ELR (cell line): Measurements from ENCODE around the gene TMEM273.
A peak's percentile ranks its signal among the peaks of the same experiment; 100 is the strongest.

Source experiments
- DNase-seq: peaks from one replicate; pipeline ENCODE4 v3.0.0-alpha.2; 2015; ENCODE audit warnings: low read depth

The TMEM273 gene

DNA sequence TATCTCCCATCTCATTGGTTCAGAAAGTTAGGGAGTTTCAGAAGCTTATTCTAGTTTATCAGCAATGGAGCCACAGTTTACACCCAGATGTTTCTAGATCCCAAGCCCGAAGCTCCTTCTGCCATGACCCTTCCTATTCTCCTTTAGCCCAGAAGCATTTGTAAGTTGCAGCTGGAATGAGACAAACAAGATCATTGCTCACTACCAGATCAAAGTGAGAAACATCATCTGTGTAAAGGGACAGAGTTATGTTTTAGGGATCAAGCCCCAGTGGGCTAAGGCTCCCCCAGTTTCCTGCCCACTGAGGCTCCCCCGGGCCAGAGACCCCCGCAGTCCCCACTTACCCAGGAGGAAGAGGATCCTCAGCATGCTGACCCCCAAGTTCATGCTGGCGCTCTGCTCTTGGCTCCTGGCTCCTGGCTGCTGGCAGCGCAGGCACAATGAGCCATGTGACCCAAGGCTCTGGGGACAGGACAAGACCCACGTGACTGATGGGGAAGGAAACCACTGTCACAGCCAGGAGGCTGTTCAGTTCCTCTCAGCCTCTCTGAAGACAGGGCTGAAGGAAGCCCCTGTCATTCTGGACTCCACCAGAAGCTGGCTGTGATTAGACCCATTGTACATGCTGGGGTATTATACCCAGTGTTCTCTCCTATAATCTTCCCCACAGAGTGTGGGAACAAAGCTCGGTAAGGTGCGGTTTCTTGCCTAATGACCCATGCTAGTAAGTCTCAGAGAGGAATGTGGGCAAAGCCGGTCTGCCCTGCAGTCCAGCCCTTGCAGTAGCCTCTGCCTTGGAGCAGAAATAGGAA, at the start of gene TMEM273:
Gene TMEM273 (minus strand): TSS at position 442 of the 812 bp plus-strand sequence. CDS start 55 bp downstream, at position 387.
- DNase-seq = no peak

DNA sequence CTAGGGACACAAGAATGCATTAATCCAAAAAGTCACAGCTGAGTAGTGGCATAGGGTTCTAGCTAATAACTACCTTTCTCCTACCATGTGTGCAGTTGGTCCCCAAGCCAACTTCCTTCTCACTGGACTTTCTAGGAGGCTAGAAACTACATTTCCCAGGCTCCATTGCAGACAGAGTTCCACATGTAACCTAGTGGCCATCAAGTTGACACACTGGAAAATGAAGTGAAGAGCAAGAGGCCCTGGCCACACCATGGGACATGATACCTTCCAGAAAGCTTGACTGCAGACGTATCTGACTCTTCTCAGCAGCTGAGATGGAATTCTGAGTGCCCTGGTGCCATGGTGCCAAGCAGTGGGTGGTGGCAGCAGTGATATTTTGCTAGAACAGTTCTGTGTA, 49.8 kb upstream of the TMEM273 start:
- DNase-seq = no peak

- DNase-seq = no peak
Observed at GRCh38 chr10:49235392-49235791, 47.2 kb upstream of the TMEM273 start.

DNA sequence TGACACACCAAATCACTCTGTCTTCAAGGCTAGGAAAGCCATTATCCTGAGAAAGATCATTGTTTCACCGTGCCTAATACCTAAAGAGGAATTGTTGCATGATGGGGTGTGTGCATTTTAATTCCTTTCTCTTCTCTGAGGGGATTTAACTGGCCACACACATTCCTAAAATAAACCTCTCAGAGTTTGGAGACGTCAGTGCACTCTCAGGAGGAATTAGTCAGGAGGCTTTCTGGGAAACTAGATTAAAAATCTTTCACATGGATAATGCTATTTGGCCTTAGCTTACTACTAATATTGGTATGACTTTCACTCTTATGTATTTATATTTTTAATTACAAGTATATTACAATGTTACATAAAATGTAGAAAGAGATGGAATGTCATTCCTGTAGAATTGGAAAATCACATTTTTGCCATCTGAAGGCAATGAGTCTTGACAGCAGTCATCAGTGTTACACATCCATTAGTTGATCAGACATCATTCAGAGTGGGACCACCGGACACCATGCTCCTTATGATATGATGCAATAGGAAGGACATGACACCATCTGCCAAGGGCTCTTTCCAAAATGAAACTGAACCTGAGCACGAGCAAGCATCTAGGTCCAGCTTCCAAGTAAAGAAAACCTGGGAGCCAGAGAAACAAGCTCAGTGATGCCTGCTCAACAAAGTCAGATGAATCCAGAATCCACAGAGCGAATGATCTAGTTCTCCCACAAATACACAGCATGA, 43.1 kb upstream of the TMEM273 start:
- no peak for DNase-seq

- DNase-seq = no peak
Observed at GRCh38 chr10:49230004-49230403, 41.8 kb upstream of the TMEM273 start.

DNA sequence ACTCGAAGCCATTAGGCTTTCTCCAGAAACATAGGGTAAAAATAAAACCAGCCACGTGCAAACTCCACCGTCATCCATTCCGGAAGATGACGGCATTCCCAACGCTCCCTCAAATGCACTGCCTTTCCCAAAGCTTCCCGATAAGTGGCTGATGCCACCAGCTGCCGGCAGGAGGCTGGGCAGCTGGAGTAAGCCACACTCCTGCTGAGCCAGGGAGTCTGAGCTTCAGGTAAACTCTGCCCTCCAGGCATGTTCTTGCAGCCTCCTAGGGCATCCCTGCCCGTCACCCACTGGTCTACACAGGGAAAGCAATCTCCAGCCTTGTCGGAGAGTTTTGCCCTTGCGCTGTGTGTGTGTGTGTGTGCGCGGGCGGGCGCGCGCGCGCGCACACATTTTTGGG, 40.5 kb upstream of the TMEM273 start:
- no peak for DNase-seq

DNA sequence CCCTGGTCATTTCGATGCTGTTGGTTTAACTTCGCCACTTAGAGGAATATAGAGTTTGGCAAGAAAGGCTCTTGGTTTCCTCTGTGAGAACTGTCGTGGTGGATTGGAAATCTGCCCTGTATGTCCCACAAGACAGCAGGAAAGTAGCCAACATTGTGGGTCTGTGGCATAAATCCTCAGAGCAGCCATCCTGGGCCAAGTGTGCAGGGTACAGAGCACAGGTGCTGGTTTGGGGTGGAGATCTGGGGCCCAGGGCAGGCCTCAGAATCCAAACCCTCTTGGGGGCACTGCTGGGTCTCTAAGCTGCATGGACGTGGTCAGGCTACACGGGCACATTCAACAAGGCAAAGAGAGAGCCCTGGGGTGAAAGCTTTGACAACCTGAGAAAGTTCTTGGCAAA, 39.2 kb upstream of the TMEM273 start:
- DNase-seq = no peak

DNA sequence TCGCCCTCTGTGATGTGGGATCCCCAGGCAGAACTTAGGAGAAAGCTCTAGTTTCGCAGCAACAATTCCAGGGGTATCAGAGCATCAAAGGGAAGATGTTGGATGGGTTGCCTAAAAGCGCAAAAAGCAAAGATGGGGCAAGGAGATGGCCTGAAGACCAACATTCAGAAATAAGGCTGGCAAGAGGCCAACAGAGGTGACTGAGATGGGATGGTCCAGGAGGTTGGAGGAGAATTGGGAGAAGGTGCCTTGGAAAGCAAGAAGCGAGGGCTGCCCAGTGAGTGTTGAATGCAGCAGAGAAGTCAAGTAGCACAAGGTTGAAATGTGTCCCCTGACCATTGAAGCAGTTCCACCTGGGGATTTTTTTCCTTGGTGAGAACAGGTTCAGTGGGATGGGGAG, 38.4 kb upstream of the TMEM273 start:
- no peak for DNase-seq

GRCh38 chr10:49225218-49225876, 37.2 kb upstream of the TMEM273 start:
- DNase-seq = no peak

DNA sequence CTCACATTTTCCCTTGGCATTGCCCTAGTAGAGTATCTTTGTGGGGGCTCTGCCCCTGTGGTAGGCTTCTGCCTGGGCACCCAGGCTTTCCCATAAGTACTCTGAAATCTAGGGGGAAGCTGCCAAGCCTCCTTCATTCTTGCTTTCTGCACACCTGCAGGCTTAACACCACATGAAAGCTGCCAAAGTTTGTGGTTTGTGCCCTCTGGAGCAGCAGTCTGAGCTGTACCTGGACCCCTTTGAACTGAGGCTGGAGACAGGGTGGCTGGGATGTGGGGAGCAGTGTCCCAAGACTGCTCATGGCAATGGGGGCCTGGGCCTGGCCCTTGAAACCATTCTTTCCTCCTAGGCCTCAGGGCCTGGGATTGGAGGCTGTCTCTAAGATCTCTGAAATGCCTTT, 35.0 kb upstream of the TMEM273 start:
- no peak for DNase-seq

DNA sequence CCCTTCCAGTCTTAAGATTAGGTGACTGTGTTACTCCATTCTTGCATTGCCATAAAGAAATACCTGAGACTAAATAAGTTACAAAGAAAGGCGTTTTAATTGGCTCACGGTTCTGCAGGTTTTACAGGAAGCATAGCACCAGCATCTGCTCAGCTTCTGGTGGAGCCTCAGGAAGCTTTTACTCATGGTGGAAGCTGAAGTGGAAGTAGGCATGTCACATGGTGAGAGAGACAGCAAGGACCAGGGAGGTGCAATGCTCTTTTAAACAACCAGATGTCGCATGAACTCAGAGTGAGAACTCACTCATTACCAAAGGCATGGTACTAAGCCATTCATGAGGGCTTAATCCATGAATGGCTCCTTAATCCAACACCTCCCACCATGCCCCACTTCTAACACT, 34.0 kb upstream of the TMEM273 start:
- no peak for DNase-seq

DNA sequence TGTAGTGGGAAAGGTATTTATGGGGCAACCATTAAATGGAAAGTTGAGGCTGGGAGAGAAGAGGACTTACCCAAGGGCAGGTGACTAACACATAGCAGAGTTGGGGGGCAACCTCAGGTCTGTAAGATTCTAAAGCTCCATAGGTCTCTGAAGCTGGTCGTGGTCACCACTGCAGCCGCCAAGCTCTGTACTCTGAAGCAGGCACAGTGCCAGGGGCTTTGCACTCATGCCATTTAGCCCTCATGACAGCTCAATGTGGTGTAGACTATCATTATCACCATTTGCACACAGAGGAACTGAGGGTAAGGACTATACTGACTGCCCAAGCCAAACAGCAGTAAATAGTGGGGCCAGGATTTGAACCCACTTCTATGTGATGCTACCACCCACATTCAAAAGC, 32.5 kb upstream of the TMEM273 start:
- no peak for DNase-seq

- DNase-seq = peak; percentile 28
Observed at GRCh38 chr10:49220031-49220430, 31.8 kb upstream of the TMEM273 start.

DNA sequence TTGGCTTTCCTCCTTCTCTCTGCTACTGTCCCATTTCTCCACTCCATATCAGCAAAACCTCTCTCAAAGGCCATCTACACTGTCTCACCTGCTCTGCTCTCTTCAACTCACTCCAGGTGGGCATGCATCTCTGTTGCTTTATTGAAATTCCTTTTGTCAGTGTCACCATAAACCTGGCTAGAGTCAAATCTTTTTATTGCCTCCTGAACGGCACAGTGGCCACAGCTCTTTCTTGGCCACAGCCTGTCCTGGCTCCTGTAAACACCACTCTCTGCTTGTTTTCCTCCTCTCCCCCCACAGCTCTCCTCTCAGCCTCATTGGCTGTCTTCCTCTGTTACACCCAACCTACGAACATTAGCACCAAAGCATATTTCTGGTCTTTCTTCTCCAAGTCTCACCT, 31.1 kb upstream of the TMEM273 start:
- DNase-seq = no peak

DNA sequence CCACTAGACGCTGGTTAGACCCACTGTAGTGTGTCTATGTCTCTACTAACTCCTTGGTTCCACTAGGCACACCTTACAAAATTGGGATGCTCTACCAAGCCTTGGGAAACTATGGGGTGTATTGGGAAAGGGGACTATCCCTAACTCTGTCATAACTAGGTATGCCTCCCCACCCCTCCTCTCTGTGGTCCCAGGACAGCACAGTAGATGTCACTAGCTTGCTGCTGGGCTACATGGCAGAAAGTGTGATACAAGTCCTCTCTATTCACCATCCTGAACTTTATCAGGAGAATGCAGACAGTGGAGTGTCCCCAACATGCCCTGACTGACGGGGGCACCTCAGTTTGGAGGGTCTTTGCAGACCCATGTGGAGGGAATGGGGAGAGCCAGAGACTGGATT, 30.3 kb upstream of the TMEM273 start:
- DNase-seq = no peak

DNA sequence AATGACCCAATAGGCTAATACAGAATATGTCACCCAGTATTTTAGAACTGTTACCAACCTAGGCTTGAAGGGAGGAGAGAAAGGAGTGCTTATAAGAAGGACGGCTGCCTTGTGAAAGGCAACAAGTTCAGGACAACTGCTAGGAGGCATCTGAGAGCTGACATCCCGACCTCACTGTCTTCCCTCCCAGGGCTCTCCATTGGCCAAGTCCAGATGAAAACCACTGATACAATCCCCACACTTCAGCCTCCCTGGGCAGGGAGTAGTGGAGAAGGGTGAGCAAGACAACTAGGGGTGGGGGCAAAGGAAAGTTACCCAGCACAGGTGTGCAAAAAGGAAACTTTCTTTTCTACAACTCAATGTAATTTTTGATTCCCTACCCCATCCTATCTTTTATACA, 29.5 kb upstream of the TMEM273 start:
- no peak for DNase-seq

DNA sequence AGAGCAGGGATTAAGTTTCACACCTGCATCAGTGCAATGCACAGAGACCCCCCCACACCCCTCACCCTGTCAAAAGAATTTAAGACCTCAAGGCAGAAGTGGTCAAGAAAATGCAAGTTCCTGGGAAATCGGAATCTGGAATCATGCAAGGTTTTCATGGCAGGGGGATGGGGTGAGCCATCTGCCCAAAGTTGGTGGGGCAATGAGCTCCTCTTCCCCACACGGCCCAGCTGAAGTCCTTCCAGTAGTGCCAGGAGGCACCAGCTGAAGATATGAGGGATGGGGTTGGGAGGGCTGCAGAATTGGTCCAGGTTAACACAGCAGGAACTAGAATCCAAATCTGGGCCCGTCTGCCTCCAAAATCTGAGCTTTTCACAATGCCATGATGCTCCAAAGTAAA, 25.0 kb upstream of the TMEM273 start:
- DNase-seq = no peak

DNA sequence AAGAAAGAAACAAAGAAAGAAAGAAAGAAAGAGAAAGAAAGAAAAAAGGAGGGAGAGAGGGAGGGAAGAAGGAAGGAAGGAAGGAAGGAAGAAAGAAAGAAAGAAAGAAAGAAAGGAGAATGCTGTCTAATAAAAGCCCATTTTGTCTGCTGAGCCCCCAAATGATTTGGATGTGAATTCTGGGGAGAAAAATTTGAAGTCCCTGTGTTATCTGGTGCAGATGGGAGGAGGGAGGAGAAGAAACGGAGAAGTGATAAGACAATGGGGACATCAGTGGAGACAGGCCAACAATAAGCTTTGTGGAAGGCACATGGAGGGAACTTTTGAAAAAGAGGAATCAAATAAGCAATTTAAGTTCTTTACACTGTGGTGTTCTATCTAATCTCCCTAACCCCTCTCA, 24.6 kb upstream of the TMEM273 start:
- DNase-seq = no peak

GRCh38 chr10:49212076-49212475, 23.9 kb upstream of the TMEM273 start:
- no peak for DNase-seq

DNA sequence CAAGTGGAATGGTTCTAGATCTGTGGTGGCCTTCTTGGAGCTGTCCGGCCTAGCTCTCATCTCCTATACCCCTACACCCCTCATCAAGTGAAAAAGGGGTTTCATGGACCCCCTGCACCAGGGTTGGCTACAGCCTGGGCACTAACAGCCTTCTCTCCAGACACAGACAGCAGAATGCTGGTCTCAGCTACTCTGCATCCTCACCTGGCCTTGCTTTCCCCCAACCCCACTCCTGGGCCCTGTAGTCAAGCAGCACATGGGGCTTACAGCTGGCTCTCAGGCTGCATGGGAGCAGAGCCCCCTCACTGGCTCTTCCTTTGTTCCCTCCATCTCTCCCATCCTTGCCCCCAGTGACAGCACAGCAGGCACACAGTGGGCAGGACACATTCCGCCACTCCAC, 20.8 kb upstream of the TMEM273 start:
- DNase-seq = no peak

DNA sequence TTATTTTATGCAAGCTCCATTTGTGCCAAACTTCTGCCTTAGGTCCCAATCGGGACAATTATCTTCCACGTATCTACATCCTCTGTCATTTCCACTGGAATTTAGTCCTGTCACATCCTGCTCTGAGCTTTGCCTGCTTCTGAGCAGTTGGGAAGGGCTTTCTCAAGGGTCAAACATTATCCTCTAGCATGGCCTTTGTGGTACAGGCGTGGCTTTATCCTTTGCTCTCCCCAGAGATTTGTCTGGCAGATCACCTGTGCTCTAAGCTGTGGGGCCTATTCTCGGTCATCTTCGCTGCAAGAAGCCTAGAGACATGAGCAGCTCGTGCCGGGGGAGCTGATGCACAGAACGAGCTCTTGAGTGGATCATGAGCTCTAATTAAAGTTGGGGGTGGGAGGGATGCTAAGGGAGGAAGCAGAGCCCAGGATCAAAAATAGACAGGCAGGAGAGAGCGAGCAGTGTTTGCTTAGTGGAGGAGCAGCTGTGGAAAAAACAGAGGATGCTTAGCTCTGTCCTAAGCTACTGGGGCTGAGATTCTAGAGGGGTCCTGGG, 19.8 kb upstream of the TMEM273 start:
- DNase-seq = no peak

DNA sequence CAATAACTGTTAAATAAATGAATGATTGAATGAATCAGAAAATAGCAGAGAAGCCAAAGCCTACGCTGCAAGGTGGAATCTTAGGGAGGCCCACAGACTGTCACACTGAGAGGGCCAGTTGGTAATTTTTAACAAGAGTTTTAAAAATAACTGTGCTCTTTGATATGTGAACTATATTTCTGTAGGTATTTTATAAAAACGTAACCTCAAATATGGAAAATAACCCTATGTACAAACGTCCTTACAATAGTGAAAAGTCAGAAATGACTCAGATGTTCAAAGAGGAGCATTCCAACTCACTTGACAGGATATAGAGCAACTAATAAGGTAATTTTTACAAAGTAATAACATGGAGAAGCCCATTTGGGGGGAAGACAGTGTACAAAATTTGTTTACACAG, 18.9 kb upstream of the TMEM273 start:
- DNase-seq = no peak

DNA sequence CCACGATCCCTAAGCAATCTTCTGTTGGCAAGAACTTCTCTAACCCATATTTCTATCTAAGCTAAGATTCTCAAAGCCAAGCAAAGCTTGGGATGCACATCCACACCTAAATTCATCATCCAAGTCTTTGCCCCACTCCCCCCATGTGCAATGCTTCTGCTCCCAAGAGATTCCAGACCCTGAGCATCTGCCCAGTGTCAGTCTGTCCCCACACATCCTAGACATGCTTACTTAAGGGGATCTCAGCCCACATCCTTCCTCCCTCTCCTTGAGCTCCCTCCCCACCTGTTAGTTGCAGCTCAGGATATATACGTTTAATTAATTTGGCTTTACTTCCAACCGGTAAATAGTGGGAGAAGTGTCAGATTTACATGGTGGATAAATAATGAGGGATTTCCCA, 17.0 kb upstream of the TMEM273 start:
- no peak for DNase-seq
